Dermis blood vessel endothelial cell (primary cell): ENCODE measurements around the gene SRP14. TPM values are rescaled to one million over a fixed set of nuclear protein-coding genes. Genes with fewer than 3 reads are reported as not detected.
"Not testable (repeated sequence)": the region's sequence is repeated elsewhere in the genome, so short reads cannot be mapped to it uniquely, and the experiment has no call there.

ENCODE experiments used
- DNase-seq: peaks from one replicate; pipeline ENCODE4 v3.0.0; 2010
- total RNA-seq: library from RNA; depleted of rRNA; stranded (reverse); fragments of >200 nt; gene quantifications from 2 replicates; pipeline ENCODE4 v1.2.3, GENCODE V29; 2014

The SRP14 gene
- total RNA-seq, 1 donor from 2014 or later = 236 TPM

- DNase-seq = peak; percentile 30
Observed at GRCh38 chr15:40028193-40028592, 10.8 kb downstream of the SRP14 start.

GRCh38 chr15:40016224-40016865 is 22.6 kb downstream of the SRP14 start:
- no peak for DNase-seq

- no peak for DNase-seq
Observed at GRCh38 chr15:40014390-40014789, 24.6 kb downstream of the SRP14 start.

GRCh38 chr15:40013372-40013771 is 25.6 kb downstream of the SRP14 start:
- DNase-seq = not testable (repeated sequence)

- DNase-seq = no peak
Observed at GRCh38 chr15:40011303-40011702, 27.7 kb downstream of the SRP14 start.

- DNase-seq = no peak
Observed at GRCh38 chr15:40010686-40011085, 28.3 kb downstream of the SRP14 start.

GRCh38 chr15:40008061-40008765 is 30.8 kb downstream of the SRP14 start:
- DNase-seq = no peak

- no peak for DNase-seq
Observed at GRCh38 chr15:40006646-40007045, 32.3 kb downstream of the SRP14 start.

GRCh38 chr15:40006003-40006402 is 33.0 kb downstream of the SRP14 start:
- no peak for DNase-seq

- DNase-seq = no peak
Observed at GRCh38 chr15:40003116-40003916, 35.7 kb downstream of the SRP14 start.

- DNase-seq = no peak
Observed at GRCh38 chr15:40002295-40002694, 36.7 kb downstream of the SRP14 start.

- peak; percentile 11 for DNase-seq
Observed at GRCh38 chr15:39999538-40000200, 39.3 kb downstream of the SRP14 start.

- no peak for DNase-seq
Observed at GRCh38 chr15:39998511-39999077, 40.4 kb downstream of the SRP14 start.

- DNase-seq = no peak
Observed at GRCh38 chr15:39997639-39998038, 41.3 kb downstream of the SRP14 start.

- no peak for DNase-seq
Observed at GRCh38 chr15:39997031-39997430, 42.0 kb downstream of the SRP14 start.

GRCh38 chr15:39996228-39996627 is 42.8 kb downstream of the SRP14 start:
- not testable (repeated sequence) for DNase-seq

- not testable (repeated sequence) for DNase-seq
Observed at GRCh38 chr15:39992953-39993352, 46.0 kb downstream of the SRP14 start.

- no peak for DNase-seq
Observed at GRCh38 chr15:39990706-39991105, 48.3 kb downstream of the SRP14 start.

- DNase-seq = no peak
Observed at GRCh38 chr15:39987821-39988220, 51.2 kb downstream of the SRP14 start.
